ENCODE measurements around the gene PRKG1. TPM values are rescaled to one million over a fixed set of nuclear protein-coding genes. Genes with fewer than 3 reads are reported as not detected.

Gene PRKG1
- total RNA-seq, 6 experiments from 2014 or later, result 1.1 to 2.0 (median 1.3) TPM

DNA sequence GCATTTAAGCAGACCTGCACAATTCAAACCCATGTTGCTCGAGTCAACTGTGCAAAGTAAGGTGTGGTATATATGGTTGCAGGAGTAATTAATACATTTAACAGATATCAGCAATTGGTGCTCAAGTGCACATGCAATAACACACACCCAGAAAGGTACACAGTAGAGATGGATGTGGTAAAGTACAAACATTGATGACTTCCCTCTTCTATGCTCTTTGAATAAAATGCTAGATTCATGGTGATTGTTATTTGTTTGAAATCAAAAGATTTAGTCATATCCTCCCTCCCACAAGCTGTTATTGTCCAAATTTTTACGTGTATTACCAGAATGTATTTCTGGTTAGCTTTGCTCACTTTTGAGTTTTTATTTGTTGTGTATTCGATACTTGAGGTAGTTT, 887.1 kb downstream of the PRKG1 start:
- no peaks in the 10 kb centered on the region for H3K9me3 ChIP-seq
- H3K4me3 ChIP-seq, result no peak overlapping the region
- no peak overlapping the region for H3K27ac ChIP-seq
- intact Hi-C loops (cut with DNase I), result no loop called here
- ATAC-seq (no peak), DNase-seq (no peak)
- no peaks in the 10 kb centered on the region for H3K36me3 ChIP-seq
- no peaks in the 10 kb centered on the region for H3K4me1 ChIP-seq
- no peaks in the 10 kb centered on the region for H3K27me3 ChIP-seq
- 37% methylated on average over 3 of the region's 3 CpGs for WGBS (ENCODE audit: insufficient coverage, low coverage, low lambda C conversion rate, missing lambda C conversion rate)
- TF ChIP-seq POLR2A (IDR thresholded peaks at IDR 0.05), result no peak
- TF ChIP-seq, protein P1, sequence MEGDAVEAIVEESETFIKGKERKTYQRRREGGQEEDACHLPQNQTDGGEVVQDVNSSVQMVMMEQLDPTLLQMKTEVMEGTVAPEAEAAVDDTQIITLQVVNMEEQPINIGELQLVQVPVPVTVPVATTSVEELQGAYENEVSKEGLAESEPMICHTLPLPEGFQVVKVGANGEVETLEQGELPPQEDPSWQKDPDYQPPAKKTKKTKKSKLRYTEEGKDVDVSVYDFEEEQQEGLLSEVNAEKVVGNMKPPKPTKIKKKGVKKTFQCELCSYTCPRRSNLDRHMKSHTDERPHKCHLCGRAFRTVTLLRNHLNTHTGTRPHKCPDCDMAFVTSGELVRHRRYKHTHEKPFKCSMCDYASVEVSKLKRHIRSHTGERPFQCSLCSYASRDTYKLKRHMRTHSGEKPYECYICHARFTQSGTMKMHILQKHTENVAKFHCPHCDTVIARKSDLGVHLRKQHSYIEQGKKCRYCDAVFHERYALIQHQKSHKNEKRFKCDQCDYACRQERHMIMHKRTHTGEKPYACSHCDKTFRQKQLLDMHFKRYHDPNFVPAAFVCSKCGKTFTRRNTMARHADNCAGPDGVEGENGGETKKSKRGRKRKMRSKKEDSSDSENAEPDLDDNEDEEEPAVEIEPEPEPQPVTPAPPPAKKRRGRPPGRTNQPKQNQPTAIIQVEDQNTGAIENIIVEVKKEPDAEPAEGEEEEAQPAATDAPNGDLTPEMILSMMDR (IDR thresholded peaks at IDR 0.05), result no peak

DNA sequence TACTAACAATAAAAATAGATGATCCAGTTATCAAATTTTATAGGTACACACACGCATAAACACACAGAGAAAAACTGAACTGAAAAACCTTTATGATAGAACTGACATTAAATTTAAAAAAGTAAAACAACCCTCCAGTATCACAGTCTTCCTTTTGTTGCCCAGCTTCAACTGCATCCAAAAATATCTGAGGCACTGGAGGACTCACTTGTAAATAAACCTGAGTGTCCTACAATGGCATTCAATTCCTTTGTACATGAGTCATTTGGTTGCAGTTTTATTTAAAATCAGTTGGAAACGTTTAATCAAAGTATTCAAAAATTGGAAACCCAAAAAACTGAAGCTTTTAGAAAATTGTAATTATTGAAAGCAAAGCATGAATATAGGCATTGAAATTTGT, 890.3 kb downstream of the PRKG1 start:
- Histone ChIP-seq H3K27ac (no peak overlapping the region), H3K36me3 (no peaks in the 10 kb centered on the region), H3K4me1 (no peaks in the 10 kb centered on the region), H3K27me3 (no peaks in the 10 kb centered on the region), H3K4me3 (no peak overlapping the region), H3K9me3 (no peaks in the 10 kb centered on the region)
- DNase-seq (no peak), ATAC-seq (no peak)
- 44% methylated on average over 2 of the region's 2 CpGs for whole genome bisulfite sequencing (ENCODE audit: insufficient coverage, low coverage, low lambda C conversion rate, missing lambda C conversion rate)
- intact Hi-C loops (cut with DNase I), result no loop called here
- TF ChIP-seq, protein P1 (IDR thresholded peaks at IDR 0.05), result no peak
- TF ChIP-seq POLR2A (IDR thresholded peaks at IDR 0.05), result no peak

DNA sequence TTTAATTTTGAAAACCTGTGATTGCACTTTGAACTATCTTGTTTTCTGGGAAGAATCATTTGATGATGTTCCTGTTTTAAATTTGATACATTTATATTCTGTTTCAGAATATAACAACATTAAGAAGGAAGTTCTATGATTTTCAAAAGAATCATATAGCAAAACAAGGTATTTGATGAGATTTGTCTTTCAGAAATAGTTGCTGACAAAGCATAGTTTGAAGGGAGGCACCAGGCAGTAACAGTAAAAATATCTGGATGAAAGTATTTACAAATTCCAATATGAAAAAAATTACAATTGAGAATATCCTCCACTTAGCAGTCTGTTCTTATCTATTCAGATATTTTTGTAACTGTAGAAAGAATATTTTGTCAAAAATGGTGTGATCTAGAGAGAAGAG, 891.2 kb downstream of the PRKG1 start:
- no peak for ATAC-seq
- no peak overlapping the region for H3K27ac ChIP-seq
- TF ChIP-seq, protein P1 (IDR thresholded peaks at IDR 0.05), result no peak
- no peak for TF ChIP-seq POLR2A (IDR thresholded peaks at IDR 0.05)
- intact Hi-C loops (cut with DNase I), result no loop called here
- no peaks in the 10 kb centered on the region for H3K4me1 ChIP-seq
- no peak overlapping the region for H3K4me3 ChIP-seq
- DNase-seq, result no peak
- H3K9me3 ChIP-seq, result no peaks in the 10 kb centered on the region
- H3K36me3 ChIP-seq, result no peaks in the 10 kb centered on the region
- H3K27me3 ChIP-seq, result no peaks in the 10 kb centered on the region

DNA sequence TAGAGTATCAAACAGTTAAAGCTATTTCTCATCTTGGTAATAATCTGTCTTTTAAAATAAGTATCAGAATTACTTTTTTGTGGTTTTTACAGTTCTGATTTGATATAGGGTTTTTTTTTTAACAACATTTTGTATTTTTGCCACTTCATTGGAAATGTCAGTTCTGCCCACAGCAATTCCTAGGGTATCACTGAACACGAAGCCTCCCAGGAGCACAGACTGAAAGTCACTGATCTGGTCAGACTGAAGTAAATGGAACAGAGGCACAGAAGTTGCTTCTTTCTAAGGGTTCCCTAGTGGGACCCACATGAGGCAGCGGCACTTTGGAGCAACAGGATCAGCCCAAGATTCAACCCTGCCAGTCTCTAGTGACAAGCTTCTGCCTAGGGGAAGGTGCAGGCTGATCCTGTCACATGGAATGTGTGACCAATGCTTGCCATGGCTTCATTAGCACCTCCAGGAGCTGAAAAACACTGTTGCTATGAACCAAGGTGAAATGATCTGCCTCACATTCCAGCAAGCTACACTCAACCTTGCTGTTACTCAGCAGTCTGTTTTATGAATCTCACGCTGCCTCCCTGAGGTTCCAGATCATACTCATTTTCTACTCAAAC, 898.6 kb downstream of the PRKG1 start:
- no peaks in the 10 kb centered on the region for H3K36me3 ChIP-seq
- no peak overlapping the region for H3K4me3 ChIP-seq
- ATAC-seq (no peak), DNase-seq (no peak)
- H3K4me1 ChIP-seq, result no peaks in the 10 kb centered on the region
- intact Hi-C loops (cut with DNase I), result no loop called here
- no peak for TF ChIP-seq POLR2A (IDR thresholded peaks at IDR 0.05)
- TF ChIP-seq, protein P1 (IDR thresholded peaks at IDR 0.05), result no peak
- H3K27me3 ChIP-seq, result no peaks in the 10 kb centered on the region
- no peak overlapping the region for H3K27ac ChIP-seq
- no peaks in the 10 kb centered on the region for H3K9me3 ChIP-seq
- 42% methylated on average over 1 of the region's 3 CpGs for WGBS (ENCODE audit: insufficient coverage, low coverage, low lambda C conversion rate, missing lambda C conversion rate)

DNA sequence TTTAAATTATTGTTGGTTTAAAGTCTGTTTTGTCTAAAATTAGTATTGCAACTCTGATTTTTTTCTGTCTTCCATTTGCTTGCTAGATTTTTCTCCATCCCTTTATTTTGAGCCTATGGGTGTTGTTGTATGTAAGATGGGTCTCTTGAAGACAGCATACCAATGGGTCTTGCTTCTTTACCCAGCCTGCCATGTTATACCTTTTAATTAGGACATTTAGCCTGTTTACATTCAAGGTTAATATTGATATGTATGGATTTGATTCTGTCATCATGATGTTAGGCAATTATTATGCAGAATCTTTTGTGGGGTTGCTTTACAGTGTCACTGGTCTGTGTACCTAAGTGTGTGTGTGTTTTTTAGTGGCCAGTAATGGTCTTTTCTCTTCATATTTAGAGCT, 906.5 kb downstream of the PRKG1 start:
- Histone ChIP-seq H3K4me1 (no peaks in the 10 kb centered on the region), H3K9me3 (no peaks in the 10 kb centered on the region), H3K27ac (no peak overlapping the region), H3K4me3 (no peak overlapping the region), H3K27me3 (no peaks in the 10 kb centered on the region), H3K36me3 (no peaks in the 10 kb centered on the region)
- DNase-seq (no peak), ATAC-seq (no peak)
- intact Hi-C loops (cut with DNase I), result no loop called here
- no peak for TF ChIP-seq POLR2A (IDR thresholded peaks at IDR 0.05)
- TF ChIP-seq, protein P1 (IDR thresholded peaks at IDR 0.05), result no peak
